MV-4-11 (cell line): ENCODE results near the gene DIS3L2.
A peak's percentile ranks its signal among the peaks of the same experiment; 100 is the strongest.
"Not testable (repeated sequence)": the region's sequence is repeated elsewhere in the genome, so short reads cannot be mapped to it uniquely, and the experiment has no call there.

ENCODE experiments used
- DNase-seq: peaks from one replicate; lab custom pipeline; 2025; lab: John Stamatoyannopoulos, UW

The DIS3L2 gene

DNA sequence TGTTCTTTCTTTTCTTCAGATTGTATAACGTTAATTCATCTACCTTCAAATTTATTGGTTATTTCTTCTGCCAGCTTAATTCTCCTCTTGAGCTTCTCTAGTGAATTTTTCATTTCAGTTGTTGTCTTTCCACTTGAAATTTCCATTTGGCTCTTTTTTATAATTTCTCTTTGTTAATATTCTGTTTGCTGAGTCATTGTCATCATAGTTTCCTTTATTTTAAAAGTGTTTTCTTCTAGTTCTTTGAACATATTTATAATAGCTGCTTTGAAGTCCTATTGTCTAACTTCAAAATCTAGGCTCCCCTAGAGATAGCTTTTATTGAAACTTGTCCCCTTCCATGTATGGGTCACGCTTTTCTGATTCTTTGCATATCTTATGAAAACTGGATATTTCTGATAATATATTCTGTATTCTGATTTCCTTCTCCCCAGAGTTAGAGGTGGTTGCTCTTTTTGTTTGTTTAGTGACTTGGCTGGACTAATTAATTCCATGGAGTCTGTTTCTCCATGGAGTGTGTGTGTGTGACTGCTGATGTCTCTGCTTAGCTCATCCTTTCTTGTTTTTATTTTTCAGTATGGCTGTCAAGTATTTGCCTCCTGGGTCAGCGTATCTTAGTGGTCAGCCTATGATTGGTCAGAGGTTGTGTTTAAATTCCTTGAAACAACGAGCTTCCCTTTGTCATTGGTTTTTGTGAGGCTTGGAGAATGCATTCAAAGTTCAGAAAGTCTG lies 47.6 kb downstream of the DIS3L2 start:
- no peak for DNase-seq

DNA sequence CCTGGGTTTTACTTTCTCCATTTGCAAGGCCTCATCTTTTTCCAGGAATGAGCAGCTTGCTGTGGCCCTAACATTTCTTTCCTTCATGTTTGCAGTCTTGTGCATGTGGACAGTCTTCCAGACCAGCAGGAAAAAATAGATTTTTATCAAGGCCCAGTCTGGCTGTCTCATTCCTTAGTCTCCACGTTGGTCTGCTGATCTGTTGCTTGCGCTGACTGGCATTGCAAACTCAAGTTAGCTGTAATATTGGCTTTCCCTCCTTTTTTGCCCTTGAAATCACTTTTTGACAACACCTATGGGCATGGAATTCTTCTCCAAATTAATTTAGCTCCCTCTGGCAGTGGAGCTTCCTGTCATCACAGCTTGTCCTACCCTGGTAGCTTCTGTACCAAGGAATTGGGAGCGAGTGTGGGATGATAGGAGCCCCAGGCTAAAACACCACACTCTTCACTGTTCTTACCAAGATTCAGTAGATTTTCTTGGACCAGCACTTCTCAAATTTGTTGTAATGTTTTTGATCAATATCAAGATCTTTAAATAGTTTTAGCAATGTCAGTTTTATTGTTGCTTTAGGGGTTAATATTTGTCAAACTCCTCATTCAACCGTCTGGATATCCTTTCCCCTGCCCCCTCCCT lies 48.2 kb downstream of the DIS3L2 start:
- DNase-seq = no peak

DNA sequence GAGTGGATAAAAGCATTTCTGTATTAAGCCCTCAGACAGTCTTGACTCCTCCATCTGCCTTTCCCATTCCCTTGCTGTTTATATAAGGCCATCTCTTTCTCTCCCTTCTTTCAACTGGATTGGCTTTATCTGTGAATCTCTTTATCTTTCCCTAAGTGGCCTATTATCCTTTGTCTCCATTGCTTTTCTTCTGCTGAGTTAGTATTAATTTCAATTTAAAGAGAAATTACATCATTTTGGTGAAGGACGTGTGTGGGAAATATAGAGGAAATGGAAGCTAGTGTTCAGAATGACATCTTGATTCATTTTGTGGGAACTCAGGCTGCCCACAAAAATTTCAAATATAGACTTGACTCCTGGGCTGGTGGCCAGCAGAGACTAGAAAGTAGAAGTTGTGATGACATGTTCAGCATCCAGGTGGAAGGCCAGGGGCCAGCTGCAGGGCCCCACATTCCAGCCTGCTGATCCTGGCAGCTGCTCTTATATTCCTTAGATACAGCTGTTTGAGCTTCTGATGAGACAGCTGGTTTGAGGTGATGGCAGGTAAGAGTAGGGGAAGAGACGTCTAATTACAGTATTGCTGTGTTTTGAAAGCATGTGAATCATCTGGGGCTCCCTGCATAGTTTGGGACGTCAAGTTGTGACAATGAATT lies 52.3 kb downstream of the DIS3L2 start:
- peak; percentile 94 for DNase-seq

DNA sequence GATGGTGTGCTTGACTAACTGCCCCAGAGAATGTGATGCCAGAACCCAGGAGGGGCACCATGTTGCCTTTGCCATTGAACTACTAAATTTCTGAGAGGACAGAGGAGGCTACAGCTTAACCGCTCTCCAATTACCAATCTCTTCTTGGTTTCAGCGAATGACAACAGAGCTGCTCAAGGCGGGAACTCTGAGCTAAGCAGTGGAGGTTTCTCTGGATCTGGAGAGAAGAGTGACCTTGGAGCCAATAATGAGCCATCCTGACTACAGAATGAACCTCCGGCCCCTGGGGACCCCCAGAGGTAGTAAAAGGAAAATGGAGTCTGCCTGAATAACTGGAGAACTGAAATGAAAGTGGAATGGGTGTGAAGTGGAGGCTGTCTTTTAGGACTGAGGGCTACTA lies 53.2 kb downstream of the DIS3L2 start:
- no peak for DNase-seq

DNA sequence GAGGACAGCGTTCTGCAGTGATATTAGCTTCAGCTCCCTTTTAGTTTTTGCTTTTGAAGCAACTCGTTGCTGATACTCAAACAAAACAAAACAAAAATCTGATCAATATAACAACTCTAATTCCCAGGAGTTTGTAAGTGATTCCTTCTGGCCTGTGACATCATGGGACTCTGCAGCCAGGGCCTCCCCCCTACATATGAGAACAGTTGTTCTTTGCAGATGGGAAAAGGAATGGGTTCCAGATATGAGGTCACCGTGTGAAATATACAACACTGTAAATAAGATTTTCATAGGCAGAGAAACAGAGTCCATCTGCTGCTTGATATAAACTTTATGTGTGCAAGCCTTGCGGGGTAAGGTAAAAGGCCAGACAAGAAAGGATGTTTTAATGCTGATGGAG lies 56.7 kb downstream of the DIS3L2 start:
- DNase-seq = no peak

DNA sequence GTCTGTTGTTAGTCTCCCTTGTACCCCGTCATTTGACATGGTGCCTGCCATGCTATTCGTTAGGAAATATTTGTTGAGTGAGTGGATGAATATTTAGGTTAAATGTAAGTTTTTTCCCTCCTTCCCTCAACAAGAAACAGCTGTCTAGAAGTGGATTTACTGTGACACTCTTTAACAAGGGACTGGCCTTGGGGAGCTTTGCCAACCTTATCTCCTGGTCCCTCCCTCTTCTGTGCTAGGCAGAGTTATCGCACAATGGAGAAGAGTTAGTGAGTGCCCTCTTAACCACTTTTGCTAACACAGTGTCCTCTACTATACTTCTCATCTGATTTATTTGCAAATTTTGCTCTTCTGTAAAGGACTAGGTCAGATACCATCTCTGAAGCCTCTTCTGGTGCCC lies 61.2 kb downstream of the DIS3L2 start:
- DNase-seq = no peak

DNA sequence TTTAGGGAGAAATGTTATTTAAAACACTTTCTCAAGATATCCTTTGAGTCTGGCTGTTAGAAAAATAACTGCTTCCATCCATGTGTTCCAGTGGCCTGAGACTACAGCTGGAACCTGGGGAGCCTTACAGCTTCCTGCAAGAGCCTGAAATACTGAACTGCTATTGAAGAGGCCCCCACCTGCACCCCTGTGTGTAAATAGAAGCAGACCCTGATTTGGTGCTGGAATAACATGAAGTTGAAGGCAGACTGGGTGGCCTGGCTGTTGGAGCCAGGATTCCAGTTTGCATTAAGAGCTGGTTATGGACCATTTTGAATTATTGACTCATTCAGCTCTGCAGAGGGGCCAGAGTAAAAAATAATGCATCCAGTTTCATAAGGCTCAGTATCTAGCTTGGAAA lies 61.9 kb downstream of the DIS3L2 start:
- DNase-seq = no peak

DNA sequence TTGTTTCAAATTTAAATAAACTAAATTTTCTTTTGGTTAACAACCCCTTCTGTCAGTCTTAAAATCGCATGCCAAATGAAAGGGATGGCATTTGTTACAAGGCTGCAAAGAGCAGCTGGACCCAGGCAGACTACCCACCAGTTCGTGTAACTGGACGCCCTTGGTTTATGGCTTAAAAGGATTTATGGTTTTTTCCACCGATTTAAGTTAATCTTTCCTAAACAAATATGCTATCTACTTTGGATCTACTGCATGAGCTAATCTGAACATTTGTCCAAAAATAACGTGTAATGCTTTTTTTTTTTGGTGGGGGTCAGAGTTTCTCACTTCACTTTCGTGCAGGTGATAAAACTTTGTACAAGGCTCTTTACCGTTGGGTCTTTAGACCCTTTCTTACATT lies 62.9 kb downstream of the DIS3L2 start:
- DNase-seq = no peak

DNA sequence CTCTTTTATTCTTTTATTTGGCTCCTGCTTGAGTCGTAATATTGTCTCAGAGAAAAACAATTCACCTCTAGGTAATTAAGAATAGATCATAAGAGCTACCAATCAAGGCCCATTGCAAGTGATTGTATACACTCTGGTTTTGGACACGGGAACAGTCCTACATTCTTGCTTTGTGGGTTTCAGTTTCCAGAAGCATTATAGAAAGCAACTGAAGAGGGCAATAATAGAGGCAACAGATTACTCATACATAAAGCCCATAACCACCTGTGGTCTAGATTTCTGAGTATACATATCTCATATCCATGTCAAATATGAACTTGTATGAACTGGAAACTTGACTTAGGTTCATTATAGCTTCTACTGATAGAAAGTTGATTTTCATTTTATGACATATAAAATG lies 65.4 kb downstream of the DIS3L2 start:
- DNase-seq = peak; percentile 43

DNA sequence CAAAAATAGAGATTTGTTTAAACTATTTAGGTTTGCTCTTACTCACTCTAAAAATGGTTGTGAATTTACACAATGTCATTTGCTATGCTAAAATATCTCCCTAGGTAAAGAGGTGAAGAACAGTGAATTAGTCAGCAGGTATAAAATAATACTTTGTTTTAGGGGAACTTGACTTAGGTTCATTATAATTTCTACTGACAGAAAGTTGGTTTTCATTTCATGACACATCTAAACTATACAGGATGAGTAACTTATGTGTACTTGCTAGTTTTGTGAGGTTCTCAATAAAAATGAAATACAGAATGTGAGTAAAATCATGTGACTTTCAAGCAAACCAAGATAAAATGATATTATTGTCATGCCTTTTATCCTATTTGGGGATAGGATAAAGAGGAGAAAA lies 66.0 kb downstream of the DIS3L2 start:
- no peak for DNase-seq

DNA sequence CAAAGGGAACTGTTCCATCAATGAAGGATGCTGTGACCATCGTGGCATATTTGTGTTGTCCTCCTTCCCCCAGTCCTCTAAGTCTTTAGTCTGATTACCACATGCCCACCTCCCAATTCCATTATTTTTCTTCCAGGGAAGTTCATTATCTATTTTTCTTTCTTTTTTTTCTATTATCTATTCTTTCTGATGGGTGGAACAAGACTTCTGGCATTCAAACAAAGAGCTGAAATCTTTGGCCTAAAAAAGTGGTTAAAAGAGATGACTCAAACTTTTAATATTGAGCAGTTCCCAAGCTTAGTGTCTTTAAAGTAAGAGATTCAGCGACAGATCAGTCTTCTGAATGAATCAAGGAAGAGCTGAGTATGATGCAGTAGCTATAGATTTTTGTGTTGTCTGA lies 66.6 kb downstream of the DIS3L2 start:
- no peak for DNase-seq

DNA sequence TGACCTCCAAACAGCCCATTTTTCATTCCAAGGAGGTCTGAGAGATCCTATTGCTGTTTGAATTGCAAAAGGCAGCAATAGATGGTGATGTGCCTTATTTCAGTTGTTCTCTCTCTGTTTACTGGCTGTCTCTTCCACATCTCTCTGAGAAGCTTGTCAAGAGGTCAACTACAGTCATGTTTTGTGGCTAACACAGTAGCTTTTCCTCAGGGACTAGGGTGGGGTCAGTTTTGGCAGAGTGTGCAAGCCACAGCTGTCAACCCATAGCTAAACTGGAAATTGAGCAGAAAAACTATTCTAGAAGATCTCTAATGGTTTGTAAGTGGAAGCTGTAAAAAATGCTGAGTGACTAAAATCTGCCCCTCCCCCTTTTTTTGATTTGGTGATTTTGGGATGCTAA lies 67.1 kb downstream of the DIS3L2 start:
- no peak for DNase-seq

DNA sequence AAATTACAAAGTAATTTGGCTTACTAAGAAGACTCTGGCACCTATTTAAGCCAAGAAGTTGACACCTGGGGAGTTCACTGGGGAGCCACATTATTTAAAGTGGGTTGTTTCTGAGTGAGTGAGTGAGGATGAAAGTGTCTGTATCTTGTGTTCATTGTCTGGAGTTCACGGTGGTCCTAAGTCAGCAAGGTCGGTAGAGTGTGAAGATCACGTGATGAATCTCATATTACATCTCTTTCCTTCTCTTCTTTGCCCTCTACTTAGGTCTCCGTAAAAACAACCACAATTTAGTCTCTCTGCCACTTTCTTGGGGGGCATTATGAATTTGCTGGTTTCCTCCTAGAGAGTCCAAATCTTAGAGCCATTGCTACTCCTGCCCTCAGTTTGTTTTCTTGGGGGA lies 67.8 kb downstream of the DIS3L2 start:
- no peak for DNase-seq

DNA sequence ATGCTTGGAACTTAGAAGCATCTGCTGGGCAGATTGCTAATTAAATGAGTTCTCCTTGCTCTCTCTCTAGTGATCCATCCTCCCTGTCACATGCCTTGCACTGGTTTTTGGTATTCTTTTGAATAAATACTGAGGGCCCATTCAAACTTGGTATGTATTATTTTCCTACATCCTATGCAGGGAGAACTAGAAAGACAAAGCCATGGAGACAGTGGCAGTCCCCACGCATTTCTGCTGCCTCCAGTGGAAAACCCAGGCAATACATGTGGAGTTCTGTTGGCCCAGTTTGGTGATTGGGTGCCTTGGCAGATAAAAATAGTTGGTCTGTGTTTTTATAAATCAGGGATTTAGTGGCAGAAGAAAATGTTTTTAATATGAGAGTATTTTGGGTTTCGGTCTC lies 68.7 kb downstream of the DIS3L2 start:
- DNase-seq = no peak

DNA sequence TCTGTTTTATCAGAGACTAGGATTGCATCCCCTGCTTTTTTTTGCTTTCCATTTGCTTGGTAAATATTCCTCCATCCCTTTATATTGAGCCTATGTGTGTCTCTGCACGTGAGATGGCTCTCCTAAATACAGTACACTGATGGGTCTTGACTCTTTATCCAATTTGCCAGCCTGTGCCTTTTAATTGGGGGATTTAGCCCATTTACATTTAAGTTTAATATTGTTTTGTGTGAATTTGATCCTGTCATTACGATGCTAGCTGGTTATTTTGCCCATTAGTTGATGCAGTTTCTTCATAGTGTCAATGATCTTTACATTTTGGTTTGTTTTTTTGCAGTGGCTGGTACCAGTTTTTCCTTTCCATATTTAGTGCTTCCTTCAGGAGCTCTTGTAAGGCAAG lies 73.8 kb downstream of the DIS3L2 start:
- not testable (repeated sequence) for DNase-seq

DNA sequence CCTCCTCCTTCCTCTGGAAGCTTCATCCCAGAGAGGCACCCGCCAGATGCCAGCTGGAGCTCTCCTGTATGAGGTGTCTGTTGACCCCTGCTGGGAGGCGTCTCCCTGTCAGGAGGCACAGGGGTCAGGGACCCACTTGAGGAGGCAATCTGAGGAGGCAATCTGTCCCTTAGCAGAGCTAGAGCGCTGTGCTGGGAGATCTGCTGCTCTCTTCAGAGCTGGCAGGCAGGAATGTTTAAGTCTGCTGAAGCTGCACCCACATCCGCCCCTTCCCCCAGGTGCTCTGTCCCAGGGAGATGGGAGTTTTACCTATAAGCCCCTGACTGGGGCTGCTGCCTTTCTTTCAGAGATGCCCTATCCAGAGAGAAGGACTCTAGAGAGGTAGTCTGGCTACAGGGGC lies 75.4 kb downstream of the DIS3L2 start:
- not testable (repeated sequence) for DNase-seq

DNA sequence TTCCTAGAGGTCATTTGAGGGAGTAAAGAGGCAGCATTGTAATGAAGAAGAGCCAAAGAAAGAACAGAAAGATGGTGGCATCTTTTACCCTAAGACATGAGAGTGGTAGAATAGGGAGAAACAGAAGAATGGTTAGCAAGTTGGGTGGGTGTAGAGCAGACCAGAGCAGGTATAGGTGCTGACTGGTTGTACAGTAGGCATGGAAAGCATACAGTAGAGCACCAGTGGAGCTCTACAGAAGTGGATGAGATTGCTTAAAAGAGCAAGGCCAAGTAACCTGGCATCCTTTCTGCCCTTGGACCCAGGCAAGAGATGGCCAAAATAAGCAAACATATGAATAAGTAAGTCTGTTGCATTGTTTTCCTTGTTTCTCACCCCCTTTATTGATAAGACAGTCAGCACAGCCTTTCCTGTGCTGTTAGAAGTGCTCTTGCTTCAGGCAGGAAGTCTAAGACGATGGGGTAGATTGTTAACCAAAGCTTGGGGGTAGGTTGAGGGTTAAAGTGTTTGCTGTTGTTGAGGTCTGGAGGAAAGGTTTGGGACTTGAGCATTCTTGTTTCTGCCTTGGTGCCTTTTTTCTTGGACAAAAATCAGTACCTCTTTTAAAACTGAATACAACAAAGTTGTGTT lies 76.9 kb downstream of the DIS3L2 start:
- no peak for DNase-seq

DNA sequence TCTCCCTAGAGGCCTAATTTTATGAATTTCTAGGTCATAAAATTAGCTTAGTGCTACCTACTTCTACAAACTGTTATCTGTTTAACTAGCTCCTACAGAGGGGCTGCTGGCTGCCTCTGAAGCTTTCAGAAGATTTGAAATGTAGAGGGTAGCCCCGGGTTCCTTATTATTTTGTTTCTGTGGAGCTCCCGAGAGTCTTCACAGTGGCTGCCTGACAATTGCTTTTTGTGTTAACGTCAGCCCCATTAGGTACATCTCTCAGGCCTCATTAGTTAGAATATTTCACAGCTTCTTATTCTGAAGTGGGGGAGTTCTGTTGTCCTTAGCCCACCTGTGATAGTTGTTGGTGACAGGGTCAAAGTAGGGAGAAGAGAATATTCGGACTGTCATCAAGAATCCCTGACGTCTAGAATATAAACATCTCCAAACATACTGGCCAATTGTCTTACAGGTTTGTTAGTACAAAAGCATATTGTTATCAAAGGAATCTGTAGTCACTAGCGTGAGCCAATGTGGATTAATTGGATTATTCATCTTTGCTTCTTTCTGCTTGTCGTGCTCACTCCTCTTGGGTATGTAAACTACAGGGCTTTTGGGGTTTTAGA lies 77.5 kb downstream of the DIS3L2 start:
- no peak for DNase-seq

DNA sequence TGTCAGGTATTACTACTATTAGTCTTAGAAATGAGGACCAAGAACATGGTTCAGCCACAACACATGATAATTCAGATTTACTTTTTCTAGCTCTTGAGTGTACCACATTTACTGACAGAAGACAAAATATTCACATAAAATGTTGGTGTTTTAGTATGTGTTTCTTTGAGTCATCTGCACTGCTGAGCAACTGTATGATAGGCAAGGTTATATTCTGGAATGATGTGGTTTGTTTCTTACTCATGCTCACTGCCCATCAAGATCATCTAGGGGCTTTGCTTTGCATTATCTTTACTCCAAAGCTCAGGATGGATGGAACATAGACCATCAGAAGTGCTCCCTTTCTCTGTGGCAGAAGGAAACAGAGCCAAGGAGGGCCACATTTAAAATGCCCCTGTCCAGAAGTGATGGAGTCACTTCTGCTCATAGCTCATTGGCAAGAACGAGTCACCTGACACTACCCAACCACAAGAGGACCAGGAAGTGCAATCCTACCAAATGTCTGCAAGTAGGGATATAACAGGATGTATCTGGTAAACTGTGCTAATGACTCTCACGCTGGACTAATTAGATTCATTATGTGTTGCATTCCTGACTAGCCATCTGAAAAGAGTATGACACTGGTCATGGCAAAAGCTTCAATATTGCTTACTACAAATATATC lies 81.5 kb downstream of the DIS3L2 start:
- peak; percentile 31 for DNase-seq

DNA sequence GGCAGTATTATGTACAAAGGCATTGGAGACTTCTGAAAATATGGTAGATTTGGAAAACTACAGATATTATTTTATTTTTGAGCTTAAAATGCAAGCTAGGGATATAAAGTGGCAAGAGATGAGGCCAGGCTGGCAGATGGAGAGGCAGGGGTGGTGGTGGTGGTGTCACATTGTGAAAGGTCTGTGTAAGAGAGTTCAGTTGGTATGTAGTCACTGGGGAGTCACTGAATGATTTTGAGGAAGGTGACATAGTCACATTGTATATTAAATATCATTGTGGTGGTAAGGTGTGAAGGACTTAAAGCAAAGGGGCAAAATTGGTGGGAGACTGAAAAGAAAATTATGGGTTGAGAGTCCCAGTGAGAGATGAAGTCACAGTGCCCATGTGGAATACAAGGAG lies 82.5 kb downstream of the DIS3L2 start:
- no peak for DNase-seq

DNA sequence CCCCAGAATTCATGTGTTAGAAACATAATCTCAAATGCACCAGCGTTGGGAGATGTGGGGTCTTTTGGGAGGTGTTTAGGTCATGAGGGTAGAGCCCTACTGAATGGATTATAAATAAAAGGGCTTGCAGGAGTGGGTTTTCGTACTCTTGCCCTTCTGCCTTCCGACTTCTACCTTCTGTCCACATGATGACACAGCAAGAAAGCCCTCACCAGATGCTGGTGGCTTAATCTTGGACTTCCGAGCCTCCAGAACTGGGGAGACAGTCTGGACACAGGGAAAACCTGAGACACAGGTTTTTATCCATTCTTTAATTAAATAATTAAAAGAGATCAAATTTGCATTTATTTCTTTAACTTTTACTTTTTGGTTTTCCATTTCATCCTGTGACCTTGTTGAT lies 87.8 kb downstream of the DIS3L2 start:
- DNase-seq = no peak

DNA sequence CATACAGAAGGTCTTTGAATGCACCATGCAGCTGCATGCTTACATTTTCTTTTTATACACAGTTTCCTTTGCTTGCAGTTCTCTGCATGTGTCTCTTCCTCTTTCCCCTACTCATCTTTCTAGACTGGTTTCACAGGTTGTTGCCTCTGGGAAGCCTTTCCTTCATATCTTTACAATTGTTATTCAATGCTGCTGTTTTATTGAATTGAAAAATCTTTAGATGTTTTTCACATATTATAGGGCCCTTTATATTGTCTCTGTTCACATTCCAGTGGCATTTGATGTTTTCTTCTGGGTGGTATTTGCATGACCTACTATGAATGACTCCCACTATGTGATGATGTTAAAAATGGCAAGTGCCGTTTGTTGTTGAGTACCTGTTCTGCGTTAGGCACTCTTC lies 91.1 kb downstream of the DIS3L2 start:
- DNase-seq = peak; percentile 28
